ENCODE data around the gene SDF4.

GRCh38 chr1:1199961-1200875 is 31.6 kb downstream of the SDF4 start:
- no peak for TF ChIP-seq CTCF (IDR thresholded peaks at IDR 0.05)
- TF ChIP-seq POLR2A (IDR thresholded peaks at IDR 0.05), result no peak
